ENCODE measurements around the gene KRTAP25-1.

Gene KRTAP25-1

GRCh38 chr21:30257773-30258172 is 31.5 kb downstream of the KRTAP25-1 start:
- no peak for DNase-seq (ENCODE audit: low read depth, low spot score)
- ChIA-PET CTCF (no interaction called here), POLR2A (no interaction called here)

GRCh38 chr21:30256100-30256499 is 33.2 kb downstream of the KRTAP25-1 start:
- DNase-seq (ENCODE audit: low read depth, low spot score): no peak
- no peak overlapping the region for H3K4me3 ChIP-seq (ENCODE audit: low read depth, low read length)
- ChIA-PET POLR2A (no interaction called here), CTCF (no interaction called here)
- no peak for TF ChIP-seq CTCF (IDR thresholded peaks at IDR 0.05; ENCODE audit: insufficient read depth, low read length, missing control alignments)

More at GRCh38 chr21:30257773-30258172, 31.5 kb downstream of the KRTAP25-1 start:
- no peak for TF ChIP-seq CTCF (IDR thresholded peaks at IDR 0.05; ENCODE audit: insufficient read depth, low read length, missing control alignments)
- H3K4me3 ChIP-seq (ENCODE audit: low read depth, low read length): no peak overlapping the region

GRCh38 chr21:30255679-30256078 is 33.6 kb downstream of the KRTAP25-1 start:
- ChIA-PET POLR2A (no interaction called here), CTCF (no interaction called here)
- H3K4me3 ChIP-seq (ENCODE audit: low read depth, low read length): no peak overlapping the region
- TF ChIP-seq CTCF (IDR thresholded peaks at IDR 0.05; ENCODE audit: insufficient read depth, low read length, missing control alignments): no peak
- DNase-seq (ENCODE audit: low read depth, low spot score): no peak

- ChIA-PET CTCF (no interaction called here), POLR2A (no interaction called here)
- DNase-seq (ENCODE audit: low read depth, low spot score): no peak
- no peak overlapping the region for H3K4me3 ChIP-seq (ENCODE audit: low read depth, low read length)
- TF ChIP-seq CTCF (IDR thresholded peaks at IDR 0.05; ENCODE audit: insufficient read depth, low read length, missing control alignments): no peak
Measured at GRCh38 chr21:30251781-30252180, 37.5 kb downstream of the KRTAP25-1 start.

- CTCF ChIA-PET: no interaction called here
- no peak for DNase-seq (ENCODE audit: low read depth, low spot score)
- POLR2A ChIA-PET: no interaction called here
- no peak overlapping the region for H3K4me3 ChIP-seq (ENCODE audit: low read depth, low read length)
- TF ChIP-seq CTCF (IDR thresholded peaks at IDR 0.05; ENCODE audit: insufficient read depth, low read length, missing control alignments): no peak
Measured at GRCh38 chr21:30249936-30250335, 39.4 kb downstream of the KRTAP25-1 start.

GRCh38 chr21:30248844-30249243 is 40.5 kb downstream of the KRTAP25-1 start:
- ChIA-PET POLR2A (no interaction called here), CTCF (no interaction called here)
- TF ChIP-seq CTCF (IDR thresholded peaks at IDR 0.05; ENCODE audit: insufficient read depth, low read length, missing control alignments): no peak
- no peak for DNase-seq (ENCODE audit: low read depth, low spot score)
- no peak overlapping the region for H3K4me3 ChIP-seq (ENCODE audit: low read depth, low read length)

Measured in AG04449 (cell line).